ENCODE data around the gene AGL. TPM values are rescaled to one million over a fixed set of nuclear protein-coding genes. Genes with fewer than 3 reads are reported as not detected.
"Not testable (repeated sequence)": the region's sequence is repeated elsewhere in the genome, so short reads cannot be mapped to it uniquely, and the experiment has no call there.

AGL gene
- total RNA-seq, 1 donor from 2014 or later = 9.9 TPM

GRCh38 chr1:99825098-99825497 is 25.1 kb upstream of the AGL start:
- no peak for DNase-seq (ENCODE audit: low spot score in 2 of 2)
- intact Hi-C loops (cut with DNase I) = no loop called here
- Histone ChIP-seq H3K36me3 (no peaks in the 10 kb centered on the region), H3K27ac (no peak overlapping the region), H3K27me3 (no peaks in the 10 kb centered on the region), H3K4me3 (no peak overlapping the region), H3K4me1 (no peaks in the 10 kb centered on the region), H3K9me3 (no peaks in the 10 kb centered on the region)
- TF ChIP-seq, protein P1, sequence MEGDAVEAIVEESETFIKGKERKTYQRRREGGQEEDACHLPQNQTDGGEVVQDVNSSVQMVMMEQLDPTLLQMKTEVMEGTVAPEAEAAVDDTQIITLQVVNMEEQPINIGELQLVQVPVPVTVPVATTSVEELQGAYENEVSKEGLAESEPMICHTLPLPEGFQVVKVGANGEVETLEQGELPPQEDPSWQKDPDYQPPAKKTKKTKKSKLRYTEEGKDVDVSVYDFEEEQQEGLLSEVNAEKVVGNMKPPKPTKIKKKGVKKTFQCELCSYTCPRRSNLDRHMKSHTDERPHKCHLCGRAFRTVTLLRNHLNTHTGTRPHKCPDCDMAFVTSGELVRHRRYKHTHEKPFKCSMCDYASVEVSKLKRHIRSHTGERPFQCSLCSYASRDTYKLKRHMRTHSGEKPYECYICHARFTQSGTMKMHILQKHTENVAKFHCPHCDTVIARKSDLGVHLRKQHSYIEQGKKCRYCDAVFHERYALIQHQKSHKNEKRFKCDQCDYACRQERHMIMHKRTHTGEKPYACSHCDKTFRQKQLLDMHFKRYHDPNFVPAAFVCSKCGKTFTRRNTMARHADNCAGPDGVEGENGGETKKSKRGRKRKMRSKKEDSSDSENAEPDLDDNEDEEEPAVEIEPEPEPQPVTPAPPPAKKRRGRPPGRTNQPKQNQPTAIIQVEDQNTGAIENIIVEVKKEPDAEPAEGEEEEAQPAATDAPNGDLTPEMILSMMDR (IDR thresholded peaks at IDR 0.05) = no peak

GRCh38 chr1:99825702-99826101 is 24.5 kb upstream of the AGL start:
- H3K27ac ChIP-seq = no peak overlapping the region
- H3K27me3 ChIP-seq = no peaks in the 10 kb centered on the region
- TF ChIP-seq, protein P1 (IDR thresholded peaks at IDR 0.05) = no peak
- H3K9me3 ChIP-seq = no peaks in the 10 kb centered on the region
- H3K4me3 ChIP-seq = no peak overlapping the region
- H3K4me1 ChIP-seq = no peaks in the 10 kb centered on the region
- intact Hi-C loops (cut with DNase I) = no loop called here
- DNase-seq (ENCODE audit: low spot score in 2 of 2) = no peak
- no peaks in the 10 kb centered on the region for H3K36me3 ChIP-seq

DNA sequence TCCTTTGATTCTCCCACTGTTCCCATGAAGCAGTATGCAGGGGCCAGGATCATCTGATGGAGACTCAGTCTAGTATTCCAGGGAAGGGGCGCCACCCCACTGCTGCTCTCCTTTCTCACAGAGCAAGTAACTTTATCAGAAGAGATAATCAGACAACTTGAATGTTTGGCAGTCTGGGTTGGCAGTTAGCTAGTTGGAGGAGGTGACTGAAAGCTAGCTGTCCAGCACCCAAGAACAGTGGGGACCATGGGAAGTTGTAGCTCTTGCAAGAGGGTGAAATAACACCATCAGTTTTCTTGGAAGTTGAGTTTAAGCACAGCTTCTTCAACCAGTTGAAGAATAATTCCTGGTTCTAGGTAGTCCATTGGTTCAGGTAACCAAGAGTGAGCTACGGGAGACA is 22.2 kb upstream of the AGL start:
- Histone ChIP-seq H3K9me3 (peaks cover 0 to 4% of the 10 kb centered on the region in 2 donors), H3K4me1 (no peaks in the 10 kb centered on the region), H3K27ac (no peak overlapping the region), H3K4me3 (no peak overlapping the region), H3K27me3 (no peaks in the 10 kb centered on the region), H3K36me3 (no peaks in the 10 kb centered on the region)
- TF ChIP-seq, protein P1 (IDR thresholded peaks at IDR 0.05) = no peak
- intact Hi-C loops (cut with DNase I) = no loop called here
- no peak for DNase-seq (ENCODE audit: low spot score in 2 of 2)

DNA sequence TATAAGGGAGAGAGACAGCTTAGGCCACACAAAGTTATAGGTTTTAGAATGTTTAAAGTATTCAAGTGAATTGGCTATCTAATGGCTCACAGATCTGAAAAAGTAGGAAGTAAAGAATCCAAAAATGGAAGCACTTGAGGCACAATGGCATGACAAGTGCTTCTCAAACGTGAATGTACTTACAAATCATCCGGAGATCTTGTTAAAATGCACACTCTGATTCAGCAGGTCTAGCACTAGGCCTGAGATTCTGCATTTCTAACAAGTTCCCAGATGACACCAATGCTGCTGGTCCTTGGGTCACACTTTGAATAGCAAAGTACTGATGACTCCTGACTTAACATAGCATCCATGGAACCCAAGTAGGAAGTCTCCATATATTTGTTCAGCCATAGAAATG is 20.9 kb upstream of the AGL start:
- peaks cover 0 to 4% of the 10 kb centered on the region in 2 donors for H3K9me3 ChIP-seq

GRCh38 chr1:99833911-99834310 is 16.2 kb upstream of the AGL start:
- H3K27ac ChIP-seq; DNase-seq (ENCODE audit: low spot score in 2 of 2); H3K9me3 ChIP-seq; H3K4me1 ChIP-seq; intact Hi-C loops (cut with DNase I); H3K27me3 ChIP-seq; H3K36me3 ChIP-seq; H3K4me3 ChIP-seq: not testable (repeated sequence)

More for the DNA sequence above, 20.9 kb upstream of the AGL start:
- TF ChIP-seq, protein P1 (IDR thresholded peaks at IDR 0.05) = no peak
- Histone ChIP-seq H3K36me3 (no peaks in the 10 kb centered on the region), H3K4me1 (no peaks in the 10 kb centered on the region), H3K27me3 (no peaks in the 10 kb centered on the region), H3K27ac (no peak overlapping the region), H3K4me3 (no peak overlapping the region)
- DNase-seq (ENCODE audit: low spot score in 2 of 2) = no peak
- intact Hi-C loops (cut with DNase I) = no loop called here

GRCh38 chr1:99836171-99837103 is 13.7 kb upstream of the AGL start:
- DNase-seq (ENCODE audit: low spot score in 2 of 2); H3K4me1 ChIP-seq; H3K27ac ChIP-seq; H3K36me3 ChIP-seq; H3K9me3 ChIP-seq; H3K4me3 ChIP-seq; H3K27me3 ChIP-seq; intact Hi-C loops (cut with DNase I): not testable (repeated sequence)

GRCh38 chr1:99840353-99840752 is 9.8 kb upstream of the AGL start:
- not testable (repeated sequence) for DNase-seq (ENCODE audit: low spot score in 2 of 2); H3K27ac ChIP-seq; H3K4me1 ChIP-seq; H3K36me3 ChIP-seq; H3K27me3 ChIP-seq; H3K9me3 ChIP-seq; H3K4me3 ChIP-seq
- intact Hi-C loops (cut with DNase I) = loop anchor here (10.0 kb wide), 1 partner anchor 1054 kb away; the partner anchor contains the start of genes EXTL2 and SLC30A7
